OCI-LY1 (cell line): ENCODE measurements around the gene CDKN2B-AS1.

ENCODE experiments used
- H2AFZ ChIP-seq: fragments of 200-600 bp; sonication (generic), shearing (Covaris generic); 2 replicates; pipeline ENCODE4 v1.6.0; 2014; ENCODE audit warnings: antibody characterized with exemption, mild to moderate bottlenecking, low read length
- H3F3A ChIP-seq: fragments of 200-600 bp; sonication (generic), shearing (Covaris generic); 2 replicates; pipeline ENCODE4 v1.6.0; 2014; ENCODE audit warnings: mild to moderate bottlenecking, antibody characterized with exemption, low read length, moderate library complexity; ENCODE audit not compliant: insufficient read depth
- H3K27ac ChIP-seq: fragments of 200-600 bp; sonication (generic); 2 replicates; pipeline ENCODE4 v1.5.1; 2014; ENCODE audit warnings: low read length, mixed run types, mild to moderate bottlenecking, low read depth; ENCODE audit not compliant: poor library complexity, severe bottlenecking
- H3K27me3 ChIP-seq: fragments of 200-600 bp; sonication (generic); 2 replicates; pipeline ENCODE4 v1.6.0; 2014; ENCODE audit warnings: antibody characterized with exemption, mild to moderate bottlenecking, low read length, moderate library complexity; ENCODE audit not compliant: insufficient read depth
- H3K36me3 ChIP-seq: fragments of 200-600 bp; sonication (generic); 2 replicates; pipeline ENCODE4 v1.6.1; 2014; ENCODE audit warnings: mild to moderate bottlenecking, antibody characterized with exemption, low read length, moderate library complexity, mixed read lengths; ENCODE audit not compliant: insufficient read depth
- H3K4me1 ChIP-seq: fragments of 200-600 bp; sonication (generic); 2 replicates; pipeline ENCODE4 v1.5.1; 2014; ENCODE audit warnings: mild to moderate bottlenecking, low read length, moderate library complexity; ENCODE audit not compliant: insufficient read depth, severe bottlenecking
- H3K4me2 ChIP-seq: fragments of 200-600 bp; sonication (generic), shearing (Covaris generic); 2 replicates; pipeline ENCODE4 v1.6.1; 2014; ENCODE audit warnings: low read length
- H3K4me3 ChIP-seq: fragments of 200-600 bp; sonication (generic); 2 replicates; pipeline ENCODE4 v1.5.1; 2014; ENCODE audit warnings: low read length, low read depth, mild to moderate bottlenecking, mixed read lengths; ENCODE audit not compliant: poor library complexity, severe bottlenecking
- H3K79me2 ChIP-seq: fragments of 200-600 bp; shearing (Covaris generic); 2 replicates; pipeline ENCODE4 v1.6.1; 2016; ENCODE audit warnings: mixed run types, low read length, mixed read lengths; ENCODE audit not compliant: insufficient read depth
- H3K9ac ChIP-seq: fragments of 200-600 bp; sonication (generic), shearing (Covaris generic); 2 replicates; pipeline ENCODE4 v1.6.1; 2014; ENCODE audit warnings: mild to moderate bottlenecking, low read length, mixed read lengths
- H3K9me2 ChIP-seq: fragments of 200-600 bp; sonication (generic), shearing (Covaris generic); 2 replicates; pipeline ENCODE4 v1.6.1; 2014; ENCODE audit warnings: low read depth, mild to moderate bottlenecking, low read length, mixed read lengths
- H3K9me3 ChIP-seq: fragments of 200-600 bp; shearing (Covaris generic); 2 replicates; pipeline ENCODE4 v1.6.1; 2014; ENCODE audit warnings: low read length, mixed read lengths
- H4K20me1 ChIP-seq: fragments of 200-600 bp; sonication (generic), shearing (Covaris generic); 2 replicates; pipeline ENCODE4 v1.6.0; 2016; ENCODE audit warnings: mild to moderate bottlenecking, low read length; ENCODE audit not compliant: insufficient read depth
- EZH2 ChIP-seq: fragments of 200-600 bp; sonication (generic), shearing (Covaris generic); IDR thresholded peaks from 2 replicates; pipeline ENCODE4 v1.8.0; 2017; ENCODE audit warnings: borderline replicate concordance, mixed run types, mild to moderate bottlenecking, antibody characterized with exemption, low read length, moderate library complexity, mixed read lengths
- TF ChIP-seq, protein P1 (sequence below): fragments of 200-600 bp; sonication (generic), shearing (Covaris generic); IDR thresholded peaks from 2 replicates; pipeline ENCODE4 v1.5.1; 2017; ENCODE audit warnings: mild to moderate bottlenecking, antibody characterized with exemption, low read length, moderate library complexity, mixed read lengths

CDKN2B-AS1 gene

DNA sequence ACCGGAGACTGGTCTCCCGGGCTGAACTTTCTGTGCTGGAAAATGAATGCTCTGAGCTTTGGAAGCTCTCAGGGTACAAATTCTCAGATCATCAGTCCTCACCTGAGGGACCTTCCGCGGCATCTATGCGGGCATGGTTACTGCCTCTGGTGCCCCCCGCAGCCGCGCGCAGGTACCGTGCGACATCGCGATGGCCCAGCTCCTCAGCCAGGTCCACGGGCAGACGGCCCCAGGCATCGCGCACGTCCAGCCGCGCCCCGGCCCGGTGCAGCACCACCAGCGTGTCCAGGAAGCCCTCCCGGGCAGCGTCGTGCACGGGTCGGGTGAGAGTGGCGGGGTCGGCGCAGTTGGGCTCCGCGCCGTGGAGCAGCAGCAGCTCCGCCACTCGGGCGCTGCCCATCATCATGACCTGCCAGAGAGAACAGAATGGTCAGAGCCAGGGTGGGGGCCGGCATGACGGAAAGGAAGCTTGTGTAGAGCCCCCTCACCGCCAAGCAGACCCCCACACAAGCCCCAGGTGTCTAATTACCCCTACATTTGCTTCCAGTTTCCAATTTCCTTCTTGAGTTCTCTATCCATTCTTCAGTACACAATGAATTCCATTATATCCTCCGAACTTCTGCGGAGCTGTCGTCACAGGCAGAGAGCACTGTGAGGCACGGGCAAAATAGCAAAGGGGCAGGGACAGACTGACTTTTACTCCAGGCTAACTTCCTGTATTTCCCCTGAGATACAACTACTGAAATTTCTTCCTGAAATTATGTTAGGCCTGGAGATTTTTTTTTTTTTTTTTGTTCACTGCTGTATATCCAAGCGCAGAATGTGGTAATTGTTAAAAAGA, 23.6 kb upstream of the CDKN2B-AS1 start:
- H3K36me3 ChIP-seq, result peaks cover 58% of the 10 kb centered on the region
- peaks cover 26% of the 10 kb centered on the region for H3K4me1 ChIP-seq
- H4K20me1 ChIP-seq, result no peaks in the 10 kb centered on the region
- no peak overlapping the region for H3K4me2 ChIP-seq
- TF ChIP-seq EZH2, result no peak
- TF ChIP-seq, protein P1, sequence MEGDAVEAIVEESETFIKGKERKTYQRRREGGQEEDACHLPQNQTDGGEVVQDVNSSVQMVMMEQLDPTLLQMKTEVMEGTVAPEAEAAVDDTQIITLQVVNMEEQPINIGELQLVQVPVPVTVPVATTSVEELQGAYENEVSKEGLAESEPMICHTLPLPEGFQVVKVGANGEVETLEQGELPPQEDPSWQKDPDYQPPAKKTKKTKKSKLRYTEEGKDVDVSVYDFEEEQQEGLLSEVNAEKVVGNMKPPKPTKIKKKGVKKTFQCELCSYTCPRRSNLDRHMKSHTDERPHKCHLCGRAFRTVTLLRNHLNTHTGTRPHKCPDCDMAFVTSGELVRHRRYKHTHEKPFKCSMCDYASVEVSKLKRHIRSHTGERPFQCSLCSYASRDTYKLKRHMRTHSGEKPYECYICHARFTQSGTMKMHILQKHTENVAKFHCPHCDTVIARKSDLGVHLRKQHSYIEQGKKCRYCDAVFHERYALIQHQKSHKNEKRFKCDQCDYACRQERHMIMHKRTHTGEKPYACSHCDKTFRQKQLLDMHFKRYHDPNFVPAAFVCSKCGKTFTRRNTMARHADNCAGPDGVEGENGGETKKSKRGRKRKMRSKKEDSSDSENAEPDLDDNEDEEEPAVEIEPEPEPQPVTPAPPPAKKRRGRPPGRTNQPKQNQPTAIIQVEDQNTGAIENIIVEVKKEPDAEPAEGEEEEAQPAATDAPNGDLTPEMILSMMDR, result no peak
- no peaks in the 10 kb centered on the region for H3K9me2 ChIP-seq
- H3K9me3 ChIP-seq, result no peaks in the 10 kb centered on the region
- no peak overlapping the region for H3K9ac ChIP-seq
- no peaks in the 10 kb centered on the region for H3F3A ChIP-seq
- no peak overlapping the region for H3K27ac ChIP-seq
- no peak overlapping the region for H2AFZ ChIP-seq
- no peaks in the 10 kb centered on the region for H3K27me3 ChIP-seq
- peaks cover 41% of the 10 kb centered on the region for H3K79me2 ChIP-seq
- no peak overlapping the region for H3K4me3 ChIP-seq

- no peaks in the 10 kb centered on the region for H3K9me3 ChIP-seq
- peak overlapping the region; percentile 45 for H3K27ac ChIP-seq
- H3K9ac ChIP-seq, result peak overlapping the region; percentile 16; the same call in 1 of the 2 replicates
- no peak overlapping the region for H2AFZ ChIP-seq
- H4K20me1 ChIP-seq, result no peaks in the 10 kb centered on the region
- TF ChIP-seq, protein P1, result no peak
- TF ChIP-seq EZH2, result no peak
- peaks cover 50% of the 10 kb centered on the region for H3K36me3 ChIP-seq
- H3K4me1 ChIP-seq, result peaks cover 28% of the 10 kb centered on the region
- H3F3A ChIP-seq, result no peaks in the 10 kb centered on the region
- peak overlapping the region; percentile 29; the same call in 1 of the 2 replicates for H3K4me2 ChIP-seq
- H3K4me3 ChIP-seq, result no peak overlapping the region
- peaks cover 48% of the 10 kb centered on the region for H3K79me2 ChIP-seq
- no peaks in the 10 kb centered on the region for H3K9me2 ChIP-seq
- no peaks in the 10 kb centered on the region for H3K27me3 ChIP-seq
These were observed 22.2 kb upstream of the CDKN2B-AS1 start for GRCh38 chr9:21972361-21972760.

DNA sequence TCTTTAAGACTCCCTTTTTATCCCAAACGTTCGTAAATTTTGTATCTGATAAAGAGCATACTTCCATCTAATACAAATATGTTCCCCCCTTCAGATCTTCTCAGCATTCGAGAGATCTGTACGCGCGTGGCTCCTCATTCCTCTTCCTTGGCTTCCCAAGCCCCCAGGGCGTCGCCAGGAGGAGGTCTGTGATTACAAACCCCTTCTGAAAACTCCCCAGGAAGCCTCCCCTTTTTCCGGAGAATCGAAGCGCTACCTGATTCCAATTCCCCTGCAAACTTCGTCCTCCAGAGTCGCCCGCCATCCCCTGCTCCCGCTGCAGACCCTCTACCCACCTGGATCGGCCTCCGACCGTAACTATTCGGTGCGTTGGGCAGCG, 20.3 kb upstream of the CDKN2B-AS1 start:
- Histone ChIP-seq H3K4me3 (peak overlapping the region; percentile 77), H3K9me2 (no peaks in the 10 kb centered on the region), H3K27ac (peak overlapping the region; percentile 62), H2AFZ (no peak overlapping the region), H3K36me3 (peaks cover 32% of the 10 kb centered on the region), H3K27me3 (no peaks in the 10 kb centered on the region), H3K9ac (peak overlapping the region; percentile 85), H3K79me2 (peaks cover 63% of the 10 kb centered on the region), H3K9me3 (no peaks in the 10 kb centered on the region), H4K20me1 (no peaks in the 10 kb centered on the region), H3F3A (no peaks in the 10 kb centered on the region), H3K4me1 (peaks cover 37% of the 10 kb centered on the region), H3K4me2 (peak overlapping the region; percentile 91)
- TF ChIP-seq EZH2, result no peak
- TF ChIP-seq, protein P1, result no peak
